ENCODE data around the gene LILRB2.
"Not testable (repeated sequence)": the region's sequence is repeated elsewhere in the genome, so short reads cannot be mapped to it uniquely, and the experiment has no call there.

Gene LILRB2

GRCh38 chr19:54247106-54247930 is 33.6 kb downstream of the LILRB2 start:
- no peak for DNase-seq (ENCODE audit: extremely low spot score, insufficient read length, low read depth)
- no peak for FAIRE-seq

DNA sequence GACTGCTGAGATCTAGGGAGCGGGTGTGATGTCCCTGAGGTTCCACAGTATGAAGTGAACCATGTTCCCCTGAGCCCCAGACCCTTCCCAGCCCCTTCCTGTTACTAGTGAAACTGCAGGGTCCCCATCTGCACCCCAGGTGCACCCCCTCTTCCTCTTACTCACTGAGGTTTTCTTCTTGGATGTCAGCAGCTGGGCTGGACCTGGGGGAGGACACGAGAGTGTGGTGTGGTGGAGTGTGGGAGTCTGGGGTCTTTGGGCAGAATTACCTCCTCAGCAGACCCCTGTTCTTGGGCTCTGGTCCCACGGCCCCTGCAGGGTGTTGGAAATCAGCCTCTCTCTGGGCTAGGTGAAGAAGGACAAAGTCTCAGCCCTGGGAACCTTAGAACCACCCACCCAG is 35.0 kb downstream of the LILRB2 start:
- FAIRE-seq (no peak), DNase-seq (ENCODE audit: extremely low spot score, insufficient read length, low read depth) (no peak)

DNA sequence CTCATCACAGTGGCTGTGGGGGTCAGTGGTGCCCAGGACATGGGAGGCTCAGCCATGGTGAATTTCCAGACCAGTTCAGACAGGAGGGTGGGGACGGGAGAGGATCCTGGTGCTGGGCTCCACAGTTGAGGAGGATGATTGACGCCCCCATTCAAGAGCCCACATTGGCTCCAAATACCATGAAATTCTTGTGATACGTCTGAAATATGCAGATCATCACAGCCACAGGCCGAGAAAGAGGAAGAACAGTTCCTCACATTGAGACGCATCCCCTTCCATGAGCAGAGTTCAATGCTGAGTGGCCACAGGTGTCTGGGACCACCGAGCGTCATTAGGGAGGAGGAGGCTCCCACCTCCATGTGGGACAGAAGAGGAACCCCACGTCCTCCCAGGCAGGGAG is 37.1 kb downstream of the LILRB2 start:
- not testable (repeated sequence) for FAIRE-seq; DNase-seq (ENCODE audit: extremely low spot score, insufficient read length, low read depth)

DNA sequence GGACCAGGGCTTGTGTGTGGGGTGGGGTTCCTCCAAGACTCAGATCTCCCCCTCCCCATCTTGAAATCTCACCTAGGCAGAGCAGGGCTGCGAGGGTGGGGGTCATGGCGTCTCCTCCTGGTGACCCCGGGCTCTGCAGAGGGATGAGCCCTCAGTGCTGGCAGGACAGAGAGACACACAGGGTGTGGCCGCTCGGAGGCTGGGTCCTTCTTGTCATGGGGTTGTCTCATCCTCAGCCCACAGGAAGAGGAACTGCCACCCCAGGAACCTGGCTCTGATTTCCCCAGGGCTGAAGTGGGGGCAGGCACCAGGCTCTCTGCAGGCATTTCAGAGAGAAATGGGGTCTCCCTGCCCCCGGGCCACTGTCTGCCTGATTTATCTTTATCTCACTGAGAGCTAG is 38.3 kb downstream of the LILRB2 start, which contains the start of gene LILRA6:
Gene LILRA6 (minus strand): TSS at position 145 of the 400 bp plus-strand sequence.
- DNase-seq (ENCODE audit: extremely low spot score, insufficient read length, low read depth); FAIRE-seq: not testable (repeated sequence)

GRCh38 chr19:54242234-54242633 is 38.7 kb downstream of the LILRB2 start:
- not testable (repeated sequence) for DNase-seq (ENCODE audit: extremely low spot score, insufficient read length, low read depth); FAIRE-seq

DNA sequence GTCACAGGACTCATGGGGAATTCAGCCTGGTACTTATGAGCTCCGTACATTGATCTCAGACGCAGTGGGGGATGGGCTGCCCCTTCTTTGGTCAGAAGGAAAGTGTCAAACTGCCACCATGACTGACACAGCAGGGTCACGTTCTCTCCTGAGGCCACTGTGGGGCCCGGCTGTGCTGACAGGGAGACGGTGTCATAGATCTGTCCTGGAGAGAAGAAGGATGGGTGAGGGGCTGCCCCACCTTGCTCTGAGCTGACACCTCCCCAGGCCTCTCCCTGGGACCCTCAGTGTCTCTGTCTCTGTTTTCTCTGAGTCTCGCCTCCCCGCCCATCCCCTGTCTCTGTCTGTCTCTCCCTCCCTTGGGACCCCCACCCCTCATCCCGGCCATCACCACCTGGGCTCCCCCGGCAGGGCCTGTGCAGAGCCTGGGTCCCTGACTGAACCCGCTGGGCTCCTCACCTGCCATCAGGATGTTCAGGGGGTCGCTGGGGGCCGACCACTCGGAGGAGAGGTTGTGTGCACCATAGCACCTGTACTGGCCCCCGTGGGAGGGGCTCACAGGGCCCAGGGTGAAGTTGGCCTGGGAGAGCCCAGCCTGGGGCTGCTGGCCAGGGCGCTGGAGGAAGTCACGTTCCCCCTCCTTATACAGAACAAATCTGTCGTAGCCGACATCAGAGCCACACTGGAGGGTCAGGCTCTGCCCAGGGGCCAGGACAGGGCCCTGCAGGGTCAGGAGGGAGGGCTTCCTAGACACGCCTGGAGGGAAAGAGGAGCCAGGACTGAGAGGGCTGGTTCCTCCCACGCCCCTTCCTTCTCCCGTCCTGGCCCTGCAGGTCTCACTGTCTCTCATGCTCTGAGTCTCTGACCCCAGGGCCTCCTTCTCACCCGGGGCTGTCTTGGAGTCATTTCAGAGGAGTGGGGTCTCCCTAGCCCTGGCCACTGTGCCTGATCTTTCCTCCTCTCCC is 40.3 kb downstream of the LILRB2 start:
- not testable (repeated sequence) for FAIRE-seq; DNase-seq (ENCODE audit: extremely low spot score, insufficient read length, low read depth)

GRCh38 chr19:54239491-54240371 is 41.2 kb downstream of the LILRB2 start:
- FAIRE-seq; DNase-seq (ENCODE audit: extremely low spot score, insufficient read length, low read depth): not testable (repeated sequence)

DNA sequence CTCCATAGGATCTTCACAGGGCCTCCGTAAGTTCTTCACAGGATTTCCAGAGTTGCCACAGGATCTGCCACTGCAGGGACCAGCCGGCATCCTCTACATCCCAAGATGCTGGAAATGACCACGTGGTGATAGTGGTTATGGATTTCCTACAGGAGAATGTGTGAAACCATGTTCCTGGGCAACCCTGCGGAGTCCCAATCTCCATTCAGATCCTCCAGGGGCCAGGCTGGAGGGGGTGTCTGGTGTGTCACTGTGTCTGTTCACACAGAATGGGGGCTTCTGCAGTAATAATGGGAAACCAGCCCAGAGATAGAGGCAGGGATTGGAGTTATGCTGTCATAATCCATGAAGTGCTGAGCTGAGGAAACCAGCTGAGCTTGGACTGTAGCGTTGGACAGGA is 47.0 kb downstream of the LILRB2 start:
- FAIRE-seq, result no peak
- DNase-seq (ENCODE audit: extremely low spot score, insufficient read length, low read depth), result no peak

- FAIRE-seq (peak; percentile 72), DNase-seq (ENCODE audit: extremely low spot score, insufficient read length, low read depth) (peak; percentile 54)
Measured at GRCh38 chr19:54231077-54231931, 49.6 kb downstream of the LILRB2 start.

- FAIRE-seq, result no peak
- DNase-seq (ENCODE audit: extremely low spot score, insufficient read length, low read depth), result no peak
Measured at GRCh38 chr19:54230031-54230430, 50.9 kb downstream of the LILRB2 start.

DNA sequence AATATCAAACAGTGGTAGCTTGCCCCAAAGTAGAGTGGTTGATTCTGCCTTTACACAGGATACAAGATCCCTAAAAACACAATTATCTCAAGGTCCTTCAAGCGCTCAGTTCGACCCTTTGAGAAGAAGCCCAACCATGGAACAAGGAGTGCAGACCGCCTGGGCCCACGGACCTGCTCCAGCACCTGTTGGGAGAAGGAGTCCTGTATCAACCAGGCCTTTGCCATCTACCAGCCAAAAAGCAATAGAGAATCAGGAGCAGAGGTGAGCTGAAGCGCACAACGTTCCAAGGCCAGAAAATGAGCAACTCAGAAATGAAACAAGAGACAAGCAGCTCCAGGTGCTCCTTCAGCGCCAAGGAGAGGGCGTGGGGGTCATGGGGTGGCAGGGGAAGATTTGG is 51.8 kb downstream of the LILRB2 start:
- DNase-seq (ENCODE audit: extremely low spot score, insufficient read length, low read depth), result no peak
- no peak for FAIRE-seq

DNA sequence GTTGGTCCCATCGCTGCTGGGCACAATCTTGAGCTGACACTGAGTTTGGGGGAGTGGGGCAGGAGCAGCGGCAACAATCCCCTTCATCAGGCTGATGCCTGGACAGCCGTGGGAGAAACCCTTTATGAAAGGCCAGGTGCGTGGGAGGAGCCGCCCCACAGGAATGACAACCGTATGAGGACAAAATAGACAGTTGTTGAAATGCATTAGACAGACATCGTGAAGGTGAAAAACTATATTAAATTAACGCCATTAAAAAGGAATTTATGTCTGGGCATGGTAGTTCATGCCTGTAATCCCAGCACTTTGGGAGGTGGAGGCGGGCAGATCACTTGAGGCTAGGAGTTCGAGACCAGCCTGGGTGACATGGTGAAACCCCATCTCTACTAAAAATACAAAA is 56.3 kb downstream of the LILRB2 start:
- not testable (repeated sequence) for DNase-seq (ENCODE audit: extremely low spot score, insufficient read length, low read depth); FAIRE-seq

DNA sequence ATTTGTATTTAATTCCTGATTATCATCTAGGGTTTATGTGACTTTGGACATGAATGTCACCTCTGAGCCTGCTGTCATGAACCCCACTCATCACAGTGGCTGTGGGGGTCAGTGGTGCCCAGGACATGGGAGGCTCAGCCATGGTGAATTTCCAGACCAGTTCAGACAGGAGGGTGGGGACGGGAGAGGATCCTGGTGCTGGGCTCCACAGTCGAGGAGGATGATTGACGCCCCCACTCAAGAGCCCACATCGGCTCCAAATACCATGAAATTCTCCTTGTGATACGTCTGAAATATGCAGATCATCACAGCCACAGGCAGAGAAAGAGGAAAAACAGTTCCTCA is 57.0 kb downstream of the LILRB2 start:
- not testable (repeated sequence) for DNase-seq (ENCODE audit: extremely low spot score, insufficient read length, low read depth); FAIRE-seq
